HL-60 (cell line): ENCODE data around the gene NACC2.
A peak's percentile ranks its signal among the peaks of the same experiment; 100 is the strongest.

Experiments used
- DNase-seq, 2 experiments: peaks; one replicate each; pipeline ENCODE4 v3.0.0-alpha.2; 2010 to 2020; ENCODE audit warnings: low read depth in 1 of 2, low spot score in 1 of 2
- H3K27ac ChIP-seq: fragments of 250-450 bp; sonication (Bioruptor Pico); replicated peaks from 2 replicates; pipeline ENCODE4 v1.5.1; 2020; ENCODE audit warnings: mild to moderate bottlenecking, moderate library complexity
- H3K27me3 ChIP-seq: fragments of 250-450 bp; sonication (Bioruptor Pico); 2 replicates; pipeline ENCODE4 v1.5.1; 2021; ENCODE audit warnings: mild to moderate bottlenecking, moderate library complexity; ENCODE audit not compliant: insufficient read depth, poor library complexity, severe bottlenecking
- H3K4me3 ChIP-seq: replicated peaks from 2 replicates; pipeline ENCODE4 v1.5.1; 2011; ENCODE audit warnings: mild to moderate bottlenecking, control low read depth, low read length; ENCODE audit not compliant: insufficient read depth
- GABPA ChIP-seq: IDR thresholded peaks from 2 replicates; pipeline ENCODE4 v1.6.1; 2012; ENCODE audit warnings: low read depth
- POLR2AphosphoS5 ChIP-seq: IDR thresholded peaks from 2 replicates; pipeline ENCODE4 v1.6.1; 2012; ENCODE audit warnings: low read depth
- SPI1 ChIP-seq: IDR thresholded peaks from 2 replicates; pipeline ENCODE4 v1.6.1; 2012; ENCODE audit warnings: low read depth, mild to moderate bottlenecking, borderline replicate concordance
- TF ChIP-seq, protein P1 (sequence below): IDR thresholded peaks from 2 replicates; pipeline ENCODE4 v1.6.1; 2012; ENCODE audit warnings: low read depth; ENCODE audit not compliant: insufficient replicate concordance
- TF ChIP-seq, protein P2 (sequence below): IDR thresholded peaks from one replicate; pipeline ENCODE4 v1.5.1; 2011; ENCODE audit warnings: low read length, control low read depth, inconsistent platforms; ENCODE audit not compliant: insufficient read depth

NACC2 gene

DNA sequence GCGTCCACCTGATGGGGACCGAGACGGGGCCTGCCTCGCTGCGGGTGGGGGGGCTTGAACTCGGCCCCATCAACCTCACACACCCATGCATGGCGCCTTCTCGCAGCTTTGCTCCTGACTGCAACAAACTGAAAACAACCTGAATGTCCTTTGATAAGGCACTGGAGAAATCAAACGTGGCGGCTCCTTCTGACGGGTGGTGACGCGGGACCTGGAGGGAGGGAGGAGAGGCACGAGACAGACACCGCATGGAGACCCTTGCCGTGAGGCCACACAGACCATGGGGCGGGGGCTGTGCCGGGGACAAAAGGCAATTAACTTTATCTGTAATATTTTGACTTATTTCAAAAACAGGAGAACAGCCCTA lies 48.6 kb downstream of the NACC2 start:
- H3K27ac ChIP-seq, result peak overlapping the region; percentile 82
- H3K27me3 ChIP-seq, result no peaks in the 10 kb centered on the region
- DNase-seq, result no peak

DNA sequence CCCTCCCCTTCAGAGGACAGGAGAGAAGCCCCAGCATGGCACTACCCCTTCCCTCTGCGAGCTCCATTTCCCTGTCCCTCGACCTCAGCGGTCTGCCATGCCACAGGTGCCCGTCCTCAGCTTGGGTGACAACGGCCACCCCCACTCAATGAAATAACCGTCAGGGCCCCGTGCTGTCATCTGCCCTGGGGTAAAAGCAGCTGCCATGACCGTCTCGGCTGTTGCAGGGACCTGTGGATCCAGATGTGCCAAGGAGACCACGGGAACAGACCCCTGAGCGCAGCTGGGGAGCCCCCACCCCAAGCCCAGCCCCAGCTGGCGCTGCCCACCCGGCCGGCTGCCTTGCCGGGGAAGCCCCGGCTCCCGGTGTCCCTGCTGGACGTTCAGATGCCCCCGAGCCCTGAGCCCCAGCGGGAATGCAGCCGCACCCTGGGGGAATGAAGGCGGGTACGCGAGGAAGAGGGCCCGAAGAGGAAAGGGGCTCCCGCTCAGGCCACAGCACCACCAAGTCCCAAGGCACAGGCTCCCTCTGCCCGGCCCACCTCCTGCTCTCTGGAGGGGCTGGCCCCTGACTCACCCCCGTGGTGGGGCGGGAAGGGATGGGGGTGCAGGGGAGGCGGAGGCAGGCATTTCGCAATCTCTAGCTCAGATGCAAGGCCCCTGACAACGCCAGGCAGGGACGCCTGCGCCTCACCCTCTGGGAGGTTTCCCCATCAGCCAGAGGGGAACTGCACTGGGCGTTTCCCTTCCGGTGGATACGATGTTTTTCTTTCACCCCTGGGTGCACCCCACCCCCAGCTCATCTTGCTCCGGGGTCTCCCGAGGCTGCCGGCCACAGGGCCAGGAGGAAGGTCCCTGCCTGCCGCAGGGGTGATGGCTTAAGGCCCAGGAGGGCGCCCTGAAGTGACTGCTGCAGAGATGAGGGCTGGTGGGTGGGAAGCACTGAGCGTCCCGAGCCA lies 49.2 kb downstream of the NACC2 start:
- Histone ChIP-seq H3K27ac (peak overlapping the region; percentile 82), H3K27me3 (no peaks in the 10 kb centered on the region), H3K4me3 (peak overlapping the region; percentile 12)
- peak; percentile 92 to 96 for DNase-seq
- TF ChIP-seq, protein P1, sequence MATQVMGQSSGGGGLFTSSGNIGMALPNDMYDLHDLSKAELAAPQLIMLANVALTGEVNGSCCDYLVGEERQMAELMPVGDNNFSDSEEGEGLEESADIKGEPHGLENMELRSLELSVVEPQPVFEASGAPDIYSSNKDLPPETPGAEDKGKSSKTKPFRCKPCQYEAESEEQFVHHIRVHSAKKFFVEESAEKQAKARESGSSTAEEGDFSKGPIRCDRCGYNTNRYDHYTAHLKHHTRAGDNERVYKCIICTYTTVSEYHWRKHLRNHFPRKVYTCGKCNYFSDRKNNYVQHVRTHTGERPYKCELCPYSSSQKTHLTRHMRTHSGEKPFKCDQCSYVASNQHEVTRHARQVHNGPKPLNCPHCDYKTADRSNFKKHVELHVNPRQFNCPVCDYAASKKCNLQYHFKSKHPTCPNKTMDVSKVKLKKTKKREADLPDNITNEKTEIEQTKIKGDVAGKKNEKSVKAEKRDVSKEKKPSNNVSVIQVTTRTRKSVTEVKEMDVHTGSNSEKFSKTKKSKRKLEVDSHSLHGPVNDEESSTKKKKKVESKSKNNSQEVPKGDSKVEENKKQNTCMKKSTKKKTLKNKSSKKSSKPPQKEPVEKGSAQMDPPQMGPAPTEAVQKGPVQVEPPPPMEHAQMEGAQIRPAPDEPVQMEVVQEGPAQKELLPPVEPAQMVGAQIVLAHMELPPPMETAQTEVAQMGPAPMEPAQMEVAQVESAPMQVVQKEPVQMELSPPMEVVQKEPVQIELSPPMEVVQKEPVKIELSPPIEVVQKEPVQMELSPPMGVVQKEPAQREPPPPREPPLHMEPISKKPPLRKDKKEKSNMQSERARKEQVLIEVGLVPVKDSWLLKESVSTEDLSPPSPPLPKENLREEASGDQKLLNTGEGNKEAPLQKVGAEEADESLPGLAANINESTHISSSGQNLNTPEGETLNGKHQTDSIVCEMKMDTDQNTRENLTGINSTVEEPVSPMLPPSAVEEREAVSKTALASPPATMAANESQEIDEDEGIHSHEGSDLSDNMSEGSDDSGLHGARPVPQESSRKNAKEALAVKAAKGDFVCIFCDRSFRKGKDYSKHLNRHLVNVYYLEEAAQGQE, result no peak
- peak; percentile 84; the same call in 1 of the 2 replicates for TF ChIP-seq SPI1

More for the DNA sequence above, 48.6 kb downstream of the NACC2 start:
- peak overlapping the region; percentile 12 for H3K4me3 ChIP-seq
- TF ChIP-seq, protein P1, result no peak
- TF ChIP-seq POLR2AphosphoS5, result no peak
- no peak for TF ChIP-seq GABPA
- TF ChIP-seq, protein P2, sequence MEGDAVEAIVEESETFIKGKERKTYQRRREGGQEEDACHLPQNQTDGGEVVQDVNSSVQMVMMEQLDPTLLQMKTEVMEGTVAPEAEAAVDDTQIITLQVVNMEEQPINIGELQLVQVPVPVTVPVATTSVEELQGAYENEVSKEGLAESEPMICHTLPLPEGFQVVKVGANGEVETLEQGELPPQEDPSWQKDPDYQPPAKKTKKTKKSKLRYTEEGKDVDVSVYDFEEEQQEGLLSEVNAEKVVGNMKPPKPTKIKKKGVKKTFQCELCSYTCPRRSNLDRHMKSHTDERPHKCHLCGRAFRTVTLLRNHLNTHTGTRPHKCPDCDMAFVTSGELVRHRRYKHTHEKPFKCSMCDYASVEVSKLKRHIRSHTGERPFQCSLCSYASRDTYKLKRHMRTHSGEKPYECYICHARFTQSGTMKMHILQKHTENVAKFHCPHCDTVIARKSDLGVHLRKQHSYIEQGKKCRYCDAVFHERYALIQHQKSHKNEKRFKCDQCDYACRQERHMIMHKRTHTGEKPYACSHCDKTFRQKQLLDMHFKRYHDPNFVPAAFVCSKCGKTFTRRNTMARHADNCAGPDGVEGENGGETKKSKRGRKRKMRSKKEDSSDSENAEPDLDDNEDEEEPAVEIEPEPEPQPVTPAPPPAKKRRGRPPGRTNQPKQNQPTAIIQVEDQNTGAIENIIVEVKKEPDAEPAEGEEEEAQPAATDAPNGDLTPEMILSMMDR, result no peak
- no peak for TF ChIP-seq SPI1

DNA sequence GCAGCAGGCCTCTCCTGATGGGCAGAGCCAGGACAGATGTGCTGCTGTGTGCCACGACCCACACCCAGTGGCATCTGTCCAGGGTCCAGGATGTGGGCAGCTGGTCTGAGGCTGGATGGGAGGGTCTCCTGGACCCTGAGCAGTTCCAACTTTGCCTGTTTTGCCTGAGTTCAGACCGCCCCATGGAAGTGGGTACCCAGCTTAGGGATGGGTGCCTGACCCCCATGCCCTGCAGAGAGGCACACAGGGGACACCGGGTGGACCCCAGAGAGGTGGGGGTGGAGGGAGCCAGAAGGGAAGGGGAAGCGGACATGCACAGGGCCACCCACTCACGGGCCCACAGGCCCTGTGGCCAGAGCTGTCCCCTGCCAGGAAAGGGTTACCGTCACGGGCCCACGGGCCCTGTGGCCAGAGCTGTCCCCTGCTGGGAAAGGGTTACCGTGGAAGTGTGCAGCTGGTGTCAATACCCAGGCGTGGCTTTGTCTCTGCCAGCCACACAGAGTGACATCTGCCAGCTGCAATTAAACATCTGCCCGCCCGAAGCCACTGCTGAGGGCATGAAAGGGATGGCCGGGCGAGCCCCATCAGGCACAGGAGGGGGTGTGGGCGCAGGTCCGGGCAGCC lies 50.0 kb downstream of the NACC2 start:
- TF ChIP-seq, protein P2, result no peak
- no peak for TF ChIP-seq SPI1
- no peak for TF ChIP-seq POLR2AphosphoS5
- TF ChIP-seq GABPA, result no peak
- TF ChIP-seq, protein P1, result no peak
- Histone ChIP-seq H3K27me3 (no peaks in the 10 kb centered on the region), H3K27ac (peak overlapping the region; percentile 82), H3K4me3 (no peak overlapping the region)
- DNase-seq, result no peak
